H1 (cell line): ENCODE measurements around the gene UBXN4. TPM values are rescaled to one million over a fixed set of nuclear protein-coding genes. Genes with fewer than 3 reads are reported as not detected.

Experiments
- CTCF ChIA-PET: fragments of 300-600 bp; sonication (Branson Sonifier 250); formaldehyde crosslinking; loops from one replicate; lab custom pipeline; 2021; ENCODE audit not compliant: partially characterized antibody; lab: Charles Lee
- POLR2A ChIA-PET: fragments of 300-600 bp; sonication (Branson Sonifier 250); formaldehyde crosslinking; loops from one replicate; lab custom pipeline; 2021; ENCODE audit warnings: inconsistent platforms; ENCODE audit not compliant: partially characterized antibody; lab: Charles Lee
- DNase-seq, 2 experiments: peaks; one replicate each; pipeline versions ENCODE4 v3.0.0 to v3.0.0-alpha.2; 2010 to 2022; ENCODE audit warnings: low spot score in 2 of 2, low read depth in 1 of 2, mixed read lengths in 1 of 2
- FAIRE-seq: peaks from 2 replicates; lab custom pipeline; 2011; peaks lifted over from hg19 to GRCh38; lab: Jason Lieb, UNC
- H2AFZ ChIP-seq: 2 replicates; pipeline ENCODE4 v1.8.1; 2012; ENCODE audit warnings: low read length, inconsistent platforms
- H2AK5ac ChIP-seq: 2 replicates; pipeline ENCODE4 v1.6.1; 2013; ENCODE audit warnings: low read depth, low read length
- H2BK120ac ChIP-seq: replicated peaks from 2 replicates; pipeline ENCODE3; 2013; ENCODE audit warnings: low read depth, low read length, inconsistent platforms
- H2BK12ac ChIP-seq: 2 replicates; pipeline ENCODE4 v1.6.1; 2013; ENCODE audit warnings: low read depth, low read length
- H2BK15ac ChIP-seq: 2 replicates; pipeline ENCODE4 v1.6.1; 2013; ENCODE audit warnings: low read length
- H2BK20ac ChIP-seq: 2 replicates; pipeline ENCODE4 v1.6.1; 2013; ENCODE audit warnings: low read length
- H2BK5ac ChIP-seq: 2 replicates; pipeline ENCODE4 v1.6.1; 2013; ENCODE audit warnings: low read depth, low read length
- H3K14ac ChIP-seq: 2 replicates; pipeline ENCODE4 v1.6.1; 2013; ENCODE audit warnings: inconsistent platforms; ENCODE audit not compliant: insufficient read length
- H3K18ac ChIP-seq: 2 replicates; pipeline ENCODE4 v1.6.1; 2013; ENCODE audit warnings: low read length; ENCODE audit errors: extremely low read depth
- H3K23ac ChIP-seq: 2 replicates; pipeline ENCODE4 v1.6.1; 2013; ENCODE audit warnings: inconsistent platforms; ENCODE audit not compliant: insufficient read length
- H3K23me2 ChIP-seq: 2 replicates; pipeline ENCODE4 v1.6.1; 2013; ENCODE audit warnings: low read depth, low read length
- H3K27ac ChIP-seq: 2 replicates; pipeline ENCODE4 v1.6.1; 2011; ENCODE audit warnings: low read depth, low read length, inconsistent platforms
- H3K27me3 ChIP-seq, 4 experiments: replicated peaks in 1 of 4; 1 replicate in 1 of 4; 2 replicates in 3 of 4; pipeline versions ENCODE4 v1.6.1 to v1.8.1; 2011 to 2013; ENCODE audit warnings: low read length in 3 of 4, mild to moderate bottlenecking in 3 of 4, inconsistent platforms in 2 of 4, mixed read lengths in 2 of 4, moderate library complexity in 1 of 4; ENCODE audit not compliant: control insufficient read depth in 3 of 4, insufficient read depth in 3 of 4; ENCODE audit errors: extremely low read depth in 1 of 4
- H3K36me3 ChIP-seq, 4 experiments: 2 replicates each; pipeline versions ENCODE4 v1.6.1 to v1.8.1; 2011 to 2013; ENCODE audit warnings: mild to moderate bottlenecking in 4 of 4, low read length in 3 of 4, moderate library complexity in 2 of 4, control low read depth in 1 of 4, inconsistent platforms in 1 of 4; ENCODE audit not compliant: insufficient read depth in 4 of 4, control insufficient read depth in 2 of 4
- H3K4ac ChIP-seq: replicated peaks from 2 replicates; pipeline ENCODE3; 2013; ENCODE audit warnings: low read length, low read depth, mixed read lengths, inconsistent platforms; ENCODE audit not compliant: insufficient read length
- H3K4me1 ChIP-seq, 4 experiments: replicated peaks in 1 of 4; 1 replicate in 1 of 4; 2 replicates in 3 of 4; pipeline versions ENCODE4 v1.6.1 to v1.8.1; 2011 to 2013; ENCODE audit warnings: low read length in 3 of 4, inconsistent platforms in 2 of 4, mixed read lengths in 1 of 4; ENCODE audit not compliant: insufficient read depth in 4 of 4, control insufficient read depth in 3 of 4
- H3K4me2 ChIP-seq, 2 experiments: 2 replicates each; pipeline versions ENCODE4 v1.6.1 to v1.8.1; 2011 to 2013; ENCODE audit warnings: low read depth in 2 of 2, low read length in 2 of 2, control low read depth in 1 of 2, inconsistent platforms in 1 of 2, mild to moderate bottlenecking in 1 of 2; ENCODE audit not compliant: insufficient read depth in 1 of 2
- H3K4me3 ChIP-seq, 4 experiments: fragments of 200-600, 300-600 bp in 1 of 4; sonication (generic), shearing (Covaris generic), sonication (Bioruptor Twin) in 1 of 4; 2 replicates each; pipeline versions ENCODE4 v1.5.1 to v1.8.1; 2011 to 2016; ENCODE audit warnings: low read length in 4 of 4, low read depth in 3 of 4, control low read depth in 2 of 4, inconsistent platforms in 2 of 4, mild to moderate bottlenecking in 2 of 4, mixed read lengths in 1 of 4, moderate library complexity in 1 of 4; ENCODE audit not compliant: insufficient read depth in 2 of 4; ENCODE audit errors: extremely low read depth in 1 of 4
- H3K56ac ChIP-seq: replicated peaks from 2 replicates; pipeline ENCODE3; 2013; ENCODE audit warnings: low read depth, mild to moderate bottlenecking, mixed read lengths, low read length, inconsistent platforms; ENCODE audit not compliant: insufficient read length
- H3K79me1 ChIP-seq: 2 replicates; pipeline ENCODE4 v1.6.1; 2013; ENCODE audit warnings: low read depth, low read length, control low read depth
- H3K79me2 ChIP-seq, 2 experiments: 2 replicates each; pipeline versions ENCODE4 v1.6.1 to v1.8.1; 2012 to 2013; ENCODE audit warnings: low read length in 2 of 2, mild to moderate bottlenecking in 2 of 2, inconsistent platforms in 1 of 2; ENCODE audit not compliant: insufficient read depth in 2 of 2, control insufficient read depth in 1 of 2
- H3K9ac ChIP-seq, 4 experiments: replicated peaks in 1 of 4; 1 replicate in 1 of 4; 2 replicates in 3 of 4; pipeline versions ENCODE4 v1.6.1 to v1.8.1; 2011 to 2013; ENCODE audit warnings: low read depth in 3 of 4, low read length in 3 of 4, control low read depth in 2 of 4, mild to moderate bottlenecking in 2 of 4, moderate library complexity in 2 of 4, inconsistent platforms in 1 of 4; ENCODE audit errors: extremely low read depth in 1 of 4
- H3K9me3 ChIP-seq, 2 experiments: 2 replicates each; pipeline versions ENCODE4 v1.6.1 to v1.8.1; 2012 to 2013; ENCODE audit warnings: mild to moderate bottlenecking in 2 of 2, moderate library complexity in 2 of 2, control low read depth in 1 of 2, inconsistent platforms in 1 of 2, low read depth in 1 of 2, low read length in 1 of 2, mixed read lengths in 1 of 2; ENCODE audit not compliant: insufficient read depth in 2 of 2
- H4K20me1 ChIP-seq, 2 experiments: replicated peaks in 1 of 2; 2 replicates each; pipeline versions ENCODE3 to v1.8.1; 2011 to 2013; ENCODE audit warnings: inconsistent platforms in 2 of 2, low read length in 2 of 2, mild to moderate bottlenecking in 1 of 2; ENCODE audit not compliant: insufficient read depth in 2 of 2, control insufficient read depth in 1 of 2
- H4K5ac ChIP-seq: 2 replicates; pipeline ENCODE4 v1.6.1; 2013; ENCODE audit warnings: low read length, low read depth, mixed read lengths, inconsistent platforms; ENCODE audit not compliant: insufficient read length
- H4K8ac ChIP-seq: 2 replicates; pipeline ENCODE4 v1.8.0; 2013; ENCODE audit warnings: mild to moderate bottlenecking, moderate library complexity, low read length, inconsistent platforms; ENCODE audit not compliant: insufficient read depth; ENCODE audit errors: extremely low read depth
- H4K91ac ChIP-seq: replicated peaks from 2 replicates; pipeline ENCODE3; 2013; ENCODE audit warnings: low read length, mixed read lengths, inconsistent platforms; ENCODE audit not compliant: insufficient read length
- CBX5 ChIP-seq: fragments of 300-800, 300-1000 bp; sonication (generic); IDR thresholded peaks from 2 replicates; pipeline ENCODE4 v1.7.1; 2016; ENCODE audit warnings: antibody characterized with exemption, low read length, low read depth
- CEBPB ChIP-seq: IDR thresholded peaks from 2 replicates; pipeline ENCODE4 v1.6.1; 2012; ENCODE audit warnings: low read depth, low read length
- CHD2 ChIP-seq: IDR thresholded peaks from 2 replicates; pipeline ENCODE4 v1.6.1; 2012; ENCODE audit warnings: low read length, improper control_type of control experiment
- CTBP2 ChIP-seq: IDR thresholded peaks from 2 replicates; pipeline ENCODE4 v1.7.0; 2011; ENCODE audit warnings: borderline replicate concordance, mild to moderate bottlenecking, moderate library complexity, mixed read lengths, low read length; ENCODE audit not compliant: insufficient read depth, insufficient read length
- CTCF ChIP-seq, 3 experiments: IDR thresholded peaks; 1 replicate in 2 of 3; 2 replicates in 1 of 3; pipeline versions ENCODE4 v1.5.1 to v1.6.1; 2011; ENCODE audit warnings: low read length in 3 of 3, mild to moderate bottlenecking in 3 of 3, inconsistent platforms in 2 of 3, low read depth in 1 of 3, moderate library complexity in 1 of 3; ENCODE audit not compliant: insufficient read depth in 1 of 3; ENCODE audit errors: control extremely low read depth in 1 of 3
- HDAC6 ChIP-seq: IDR thresholded peaks from one replicate; pipeline ENCODE4 v1.7.1; 2012; ENCODE audit warnings: low read depth, mild to moderate bottlenecking, inconsistent platforms, low read length, moderate library complexity
- JUN ChIP-seq: IDR thresholded peaks from 2 replicates; pipeline ENCODE4 v1.6.1; 2011; ENCODE audit warnings: low read depth, mild to moderate bottlenecking, improper control_type of control experiment, low read length
- KDM1A ChIP-seq: fragments of 200-600, 300-600 bp; sonication (generic); IDR thresholded peaks from 2 replicates; pipeline ENCODE4 v1.7.1; 2016; ENCODE audit warnings: mild to moderate bottlenecking, low read length, borderline replicate concordance
- KDM5A ChIP-seq: fragments of 200-600 bp; IDR thresholded peaks from 2 replicates; pipeline ENCODE4 v1.7.1; 2012; ENCODE audit warnings: mild to moderate bottlenecking, low read length, inconsistent platforms, mixed read lengths
- PHF8 ChIP-seq: fragments of 200-600 bp; sonication (generic); conservative IDR thresholded peaks from 2 replicates; pipeline ENCODE4 v1.7.1; 2012; ENCODE audit warnings: low read depth, mild to moderate bottlenecking, inconsistent platforms, low read length, moderate library complexity
- SP4 ChIP-seq: IDR thresholded peaks from 2 replicates; pipeline ENCODE4 v1.6.1; 2012; ENCODE audit warnings: low read length, inconsistent platforms
- TAF7 ChIP-seq: optimal IDR thresholded peaks from 2 replicates; pipeline ENCODE3; 2011; ENCODE audit warnings: low read depth, mild to moderate bottlenecking, inconsistent platforms, low read length, moderate library complexity, borderline replicate concordance
- WGBS, 2 experiments: shearing (Covaris generic) in 1 of 2; methylation state at CpG; one replicate each; pipeline versions ENCODE4 v1.1.6 to v1.1.7; 2013 to 2015; ENCODE audit warnings: low lambda C conversion rate in 2 of 2, mixed read lengths in 2 of 2, inconsistent platforms in 1 of 2, low coverage in 1 of 2, missing lambda C conversion rate in 1 of 2; ENCODE audit not compliant: insufficient replicate concordance in 2 of 2, insufficient coverage in 1 of 2, insufficient read length in 1 of 2; ENCODE audit errors: extremely low coverage in 1 of 2, missing lambda C conversion rate in 1 of 2; 5-methylcytosine and 5-hydroxymethylcytosine counted together
- polyA plus RNA-seq, 7 experiments: library from polyadenylated mRNA; depleted of rRNA in 3 of 7; stranded (reverse) in 5 of 7; unstranded in 2 of 7; fragments of >200 nt in 5 of 7; fragments of 200-250 nt in 2 of 7; gene quantifications; 1 replicate in 5 of 7; 2 replicates in 1 of 7; 4 replicates in 1 of 7; pipeline versions ENCODE4 v1.2.1 to v1.2.3, GENCODE V29; 2011 to 2013; ENCODE audit warnings: missing spikeins in 2 of 7, mixed read lengths in 2 of 7
- total RNA-seq: library from RNA; stranded (reverse); fragmentation: NEBNext Ultra II Directional; extraction: Animal tissue kit (Norgen Biotek cat#: 25700); gene quantifications from 2 replicates; pipeline ENCODE4 v1.2.1, GENCODE V29; 2021

UBXN4 gene
- total and polyA plus RNA-seq, 2 of the 8 experiments (the other 6 are each of a cell fraction or from before 2014, with no cell fraction given), result 20.1 to 64.2 TPM

GRCh38 chr2:135796606-135797005, 55.0 kb downstream of the UBXN4 start:
- DNase-seq (no peak), FAIRE-seq (no peak)
- H3K18ac ChIP-seq, result no peak overlapping the region
- 88% methylated on average over 5 of the region's 8 CpGs; no CpG with 5 or more reads in 1 of the 2 experiments for WGBS, 2 experiments
- no peaks in the 10 kb centered on the region for H3K27me3 ChIP-seq
- no peak overlapping the region for H2BK5ac ChIP-seq
- no peak overlapping the region for H3K4me3 ChIP-seq
- no peak overlapping the region for H2BK12ac ChIP-seq
- no peaks in the 10 kb centered on the region for H3K23me2 ChIP-seq
- H4K5ac ChIP-seq, result no peak overlapping the region
- H3K23ac ChIP-seq, result no peak overlapping the region
- CTCF ChIA-PET, result interaction anchor here (0.5 to 5.8 kb wide), 22 partner anchors 11 to 808 kb away, joined by 3 to 87 read pairs (median 5); partner anchors contain the start of gene UBXN4
- H3K9ac ChIP-seq, result no peak overlapping the region
- POLR2A ChIA-PET, result interaction anchor here (0.9 kb wide), 1 partner anchor 18 kb away, joined by 3 read pairs; no protein-coding TSS in a partner anchor
- no peaks in the 10 kb centered on the region for H4K20me1 ChIP-seq
- H3K27ac ChIP-seq, result no peak overlapping the region
- no peak overlapping the region for H3K4ac ChIP-seq
- no peaks in the 10 kb centered on the region for H3K36me3 ChIP-seq
- H4K91ac ChIP-seq, result no peak overlapping the region
- H3K56ac ChIP-seq, result no peak overlapping the region
- no peak overlapping the region for H2AK5ac ChIP-seq
- no peak overlapping the region for H2BK20ac ChIP-seq
- peaks cover 11 to 20% of the 10 kb centered on the region in 2 experiments; a peak in 3 of 4 replicates for H3K9me3 ChIP-seq
- no peaks in the 10 kb centered on the region; the same call in 1 of the 2 replicates for H3K79me1 ChIP-seq
- H4K8ac ChIP-seq, result no peak overlapping the region
- no peaks in the 10 kb centered on the region; a peak in 1 of 7 replicates for H3K4me1 ChIP-seq
- no peak overlapping the region for H2BK15ac ChIP-seq
- H2BK120ac ChIP-seq, result no peak overlapping the region
- no peak overlapping the region for H3K4me2 ChIP-seq
- no peak overlapping the region for H2AFZ ChIP-seq
- no peaks in the 10 kb centered on the region for H3K79me2 ChIP-seq
- no peak overlapping the region for H3K14ac ChIP-seq
- no peak for TF ChIP-seq TAF7
- TF ChIP-seq HDAC6, result no peak
- no peak for TF ChIP-seq SP4
- no peak for TF ChIP-seq CBX5
- no peak for TF ChIP-seq JUN
- TF ChIP-seq PHF8, result no peak
- no peak for TF ChIP-seq CEBPB
- no peak for TF ChIP-seq KDM1A
- TF ChIP-seq CTBP2, result no peak
- TF ChIP-seq CHD2, result no peak
- no peak for TF ChIP-seq CTCF (IDR thresholded peaks at IDR 0.05; ENCODE audit: control extremely low read depth in 1 of 3, insufficient read depth in 1 of 3, low read depth in 1 of 3, low read length in 3 of 3)
- TF ChIP-seq KDM5A, result no peak
